ENCODE results near the gene ARHGEF11.
"Not testable (repeated sequence)": the region's sequence is repeated elsewhere in the genome, so short reads cannot be mapped to it uniquely, and the experiment has no call there.

The ARHGEF11 gene

GRCh38 chr1:157045250-157046218 lies at the start of gene ARHGEF11:
ARHGEF11 (minus strand) TSS chr1:157045742; CDS start chr1:157044330, 1,412 bp downstream.
- in situ Hi-C loops (cut with MboI; ENCODE audit: low pct_unique_long_range_greater_than_20kb, low sequenced_read_pairs) = no loop called here

GRCh38 chr1:157095091-157095490 lies 49.5 kb upstream of the ARHGEF11 start:
- no peak for DNase-seq
- in situ Hi-C loops (cut with MboI; ENCODE audit: low pct_unique_long_range_greater_than_20kb, low sequenced_read_pairs) = loop anchor here (10.0 kb wide), 1 partner anchor 70 kb away; no protein-coding TSS in a partner anchor

More at GRCh38 chr1:157045250-157046218, at the start of gene ARHGEF11:
- DNase-seq = peak; percentile 76

GRCh38 chr1:157092831-157093230 lies 47.3 kb upstream of the ARHGEF11 start:
- in situ Hi-C loops (cut with MboI; ENCODE audit: low pct_unique_long_range_greater_than_20kb, low sequenced_read_pairs) = loop anchor here (10.0 kb wide), 1 partner anchor 72 kb away; no protein-coding TSS in a partner anchor

GRCh38 chr1:157091668-157092273 lies 46.2 kb upstream of the ARHGEF11 start:
- in situ Hi-C loops (cut with MboI; ENCODE audit: low pct_unique_long_range_greater_than_20kb, low sequenced_read_pairs) = loop anchor here (10.0 kb wide), 1 partner anchor 73 kb away; no protein-coding TSS in a partner anchor

More at GRCh38 chr1:157092831-157093230, 47.3 kb upstream of the ARHGEF11 start:
- no peak for DNase-seq

GRCh38 chr1:157091186-157091585 lies 45.6 kb upstream of the ARHGEF11 start:
- DNase-seq = no peak
- in situ Hi-C loops (cut with MboI; ENCODE audit: low pct_unique_long_range_greater_than_20kb, low sequenced_read_pairs) = loop anchor here (10.0 kb wide), 1 partner anchor 74 kb away; no protein-coding TSS in a partner anchor

More at GRCh38 chr1:157091668-157092273, 46.2 kb upstream of the ARHGEF11 start:
- DNase-seq = no peak

- in situ Hi-C loops (cut with MboI; ENCODE audit: low pct_unique_long_range_greater_than_20kb, low sequenced_read_pairs) = loop anchor here (10.0 kb wide), 1 partner anchor 74 kb away; no protein-coding TSS in a partner anchor
- DNase-seq = no peak
These were observed 45.2 kb upstream of the ARHGEF11 start for GRCh38 chr1:157090771-157091170.

GRCh38 chr1:157090196-157090647 lies 44.7 kb upstream of the ARHGEF11 start:
- DNase-seq = peak; percentile 66
- in situ Hi-C loops (cut with MboI; ENCODE audit: low pct_unique_long_range_greater_than_20kb, low sequenced_read_pairs) = loop anchor here (10.0 kb wide), 1 partner anchor 75 kb away; no protein-coding TSS in a partner anchor

- in situ Hi-C loops (cut with MboI; ENCODE audit: low pct_unique_long_range_greater_than_20kb, low sequenced_read_pairs) = loop anchor here (10.0 kb wide), 1 partner anchor 75 kb away; no protein-coding TSS in a partner anchor
These were observed 44.2 kb upstream of the ARHGEF11 start for GRCh38 chr1:157089789-157090188.

GRCh38 chr1:157088607-157089006 lies 43.1 kb upstream of the ARHGEF11 start:
- in situ Hi-C loops (cut with MboI; ENCODE audit: low pct_unique_long_range_greater_than_20kb, low sequenced_read_pairs) = no loop called here
- no peak for DNase-seq

More at GRCh38 chr1:157089789-157090188, 44.2 kb upstream of the ARHGEF11 start:
- DNase-seq = no peak

GRCh38 chr1:157087030-157087429 lies 41.5 kb upstream of the ARHGEF11 start:
- in situ Hi-C loops (cut with MboI; ENCODE audit: low pct_unique_long_range_greater_than_20kb, low sequenced_read_pairs) = no loop called here

GRCh38 chr1:157086299-157086698 lies 40.8 kb upstream of the ARHGEF11 start:
- no peak for DNase-seq
- in situ Hi-C loops (cut with MboI; ENCODE audit: low pct_unique_long_range_greater_than_20kb, low sequenced_read_pairs) = no loop called here

More at GRCh38 chr1:157087030-157087429, 41.5 kb upstream of the ARHGEF11 start:
- no peak for DNase-seq

GRCh38 chr1:157085421-157085820 lies 39.9 kb upstream of the ARHGEF11 start:
- in situ Hi-C loops (cut with MboI; ENCODE audit: low pct_unique_long_range_greater_than_20kb, low sequenced_read_pairs) = no loop called here
- DNase-seq = peak; percentile 35

GRCh38 chr1:157084720-157085119 lies 39.2 kb upstream of the ARHGEF11 start:
- in situ Hi-C loops (cut with MboI; ENCODE audit: low pct_unique_long_range_greater_than_20kb, low sequenced_read_pairs) = no loop called here
- DNase-seq = no peak

GRCh38 chr1:157081707-157082106 lies 36.2 kb upstream of the ARHGEF11 start:
- no peak for DNase-seq
- in situ Hi-C loops (cut with MboI; ENCODE audit: low pct_unique_long_range_greater_than_20kb, low sequenced_read_pairs) = no loop called here

GRCh38 chr1:157080714-157081113 lies 35.2 kb upstream of the ARHGEF11 start:
- in situ Hi-C loops (cut with MboI; ENCODE audit: low pct_unique_long_range_greater_than_20kb, low sequenced_read_pairs) = no loop called here
- no peak for DNase-seq

GRCh38 chr1:157077394-157077793 lies 31.9 kb upstream of the ARHGEF11 start:
- in situ Hi-C loops (cut with MboI; ENCODE audit: low pct_unique_long_range_greater_than_20kb, low sequenced_read_pairs) = no loop called here

GRCh38 chr1:157073944-157074685 lies 28.6 kb upstream of the ARHGEF11 start:
- in situ Hi-C loops (cut with MboI; ENCODE audit: low pct_unique_long_range_greater_than_20kb, low sequenced_read_pairs) = no loop called here
- DNase-seq = peak; percentile 76

More at GRCh38 chr1:157077394-157077793, 31.9 kb upstream of the ARHGEF11 start:
- no peak for DNase-seq

GRCh38 chr1:157069601-157070000 lies 24.1 kb upstream of the ARHGEF11 start:
- in situ Hi-C loops (cut with MboI; ENCODE audit: low pct_unique_long_range_greater_than_20kb, low sequenced_read_pairs) = no loop called here
- no peak for DNase-seq

- in situ Hi-C loops (cut with MboI; ENCODE audit: low pct_unique_long_range_greater_than_20kb, low sequenced_read_pairs); DNase-seq: not testable (repeated sequence)
These were observed 13.7 kb upstream of the ARHGEF11 start for GRCh38 chr1:157059241-157059640.

All from KBM-7 (cell line).